ENCODE measurements around the gene FKBP1A. TPM values are rescaled to one million over a fixed set of nuclear protein-coding genes. Genes with fewer than 3 reads are reported as not detected.

Gene FKBP1A
- total RNA-seq, 5 donors from 2014 or later (not counting 1 experiment from before 2014, with no cell fraction given) = 76.7 to 90.4 (median 79.9) TPM

DNA sequence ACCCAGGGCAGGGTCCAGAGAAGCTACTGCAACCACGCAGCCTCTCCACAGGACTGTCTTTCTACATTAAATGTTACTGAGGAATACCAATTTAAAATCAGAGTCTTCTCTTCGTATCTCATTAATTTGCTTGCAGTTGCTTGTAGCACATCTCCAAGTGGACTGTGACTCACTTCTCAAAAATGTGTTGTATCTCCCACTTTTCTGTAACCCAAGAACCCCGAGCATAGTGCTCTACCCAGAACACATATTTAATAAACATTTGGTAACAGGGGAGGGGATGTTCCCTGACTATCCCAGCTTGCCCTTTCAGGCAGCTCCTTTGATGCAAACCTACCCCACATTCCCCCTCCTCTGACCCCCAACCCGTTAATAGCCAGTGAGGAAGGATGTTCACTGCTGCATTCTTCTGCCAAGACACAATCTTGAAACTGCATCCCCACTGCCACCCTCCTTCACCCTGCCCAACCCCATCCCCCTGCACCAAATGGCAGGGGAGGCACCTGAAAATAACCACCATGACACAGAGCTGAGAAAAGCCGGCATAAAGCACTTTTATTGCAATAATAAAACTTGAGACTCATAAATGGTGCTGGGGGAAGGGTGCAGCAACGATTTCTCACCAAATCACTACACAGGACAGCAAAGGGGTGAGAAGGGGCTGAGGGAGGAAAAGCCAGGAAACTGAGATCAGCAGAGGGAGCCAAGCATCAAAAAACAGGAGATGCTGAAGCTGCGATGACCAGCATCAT lies 24.2 kb downstream of the FKBP1A start:
- Histone ChIP-seq H3K27me3 (replicated peaks in 1 of 2; ENCODE audit: control insufficient read depth in 2 of 2, extremely low read depth in 1 of 2, insufficient read depth in 2 of 2, low read length in 1 of 2) (no peaks in the 10 kb centered on the region), H3K9me3 (no peaks in the 10 kb centered on the region), H3K36me3 (ENCODE audit: control insufficient read depth in 2 of 2, extremely low read depth in 1 of 2, insufficient read depth in 1 of 2, low read length in 1 of 2) (peaks cover 20 to 48% of the 10 kb centered on the region in 2 donors), H3K4me1 (ENCODE audit: control insufficient read depth in 1 of 2, extremely low read depth in 1 of 2, insufficient read depth in 2 of 2, low read length in 2 of 2) (peaks cover 8 to 9% of the 10 kb centered on the region in 2 experiments), H3K4me3 (ENCODE audit: control insufficient read depth in 1 of 2, extremely low read depth in 1 of 2, low read length in 1 of 2) (no peak overlapping the region), H3K27ac (ENCODE audit: low read length) (no peak overlapping the region)
- Mint-ChIP-seq H3K9me3 (no peaks in the 10 kb centered on the region), H3K27me3 (no peaks in the 10 kb centered on the region), H3K4me1 (peaks cover 19 to 44% (median 42%) of the 10 kb centered on the region in 3 donors), H3K36me3 (peaks cover 46% of the 10 kb centered on the region), H3K27ac (peak overlapping the region; percentile 39 to 64), H3K4me3 (no peak overlapping the region)
- no CpG with 5 or more reads among the region's 7 CpGs for WGBS (ENCODE audit: insufficient coverage)
- ATAC-seq (replicated peaks in 1 of 4) (no peak), DNase-seq (no peak)
- CTCF ChIA-PET = interaction anchor here in 1 of 2 donors (0.7 kb wide), 1 partner anchor 9 kb away, joined by 6 read pairs; no protein-coding TSS in a partner anchor
- POLR2A ChIA-PET = no interaction called here

DNA sequence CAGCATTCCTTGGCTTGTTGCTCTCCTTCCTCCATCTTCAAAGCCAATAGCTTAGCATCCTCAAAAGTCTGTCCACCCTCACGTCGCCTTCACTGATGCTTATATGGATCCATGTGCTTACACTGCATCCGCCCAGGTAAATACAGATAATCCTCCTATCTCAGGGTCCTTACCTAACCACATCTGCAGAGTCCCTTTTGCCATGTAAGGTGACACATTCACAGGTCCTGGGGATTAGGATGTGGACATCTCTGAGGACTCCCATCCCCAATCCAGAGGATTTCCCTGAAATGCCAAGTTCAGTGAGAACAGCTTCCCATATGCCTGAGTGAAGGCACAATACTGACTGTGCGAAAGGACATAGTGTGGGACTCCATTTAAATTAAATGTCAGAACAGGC lies 25.4 kb downstream of the FKBP1A start:
- ChIA-PET CTCF (no interaction called here), POLR2A (no interaction called here)
- Mint-ChIP-seq H3K27me3 (no peaks in the 10 kb centered on the region), H3K36me3 (peaks cover 50% of the 10 kb centered on the region), H3K4me1 (peaks cover 23 to 49% (median 46%) of the 10 kb centered on the region in 3 donors), H3K9me3 (no peaks in the 10 kb centered on the region), H3K4me3 (no peak overlapping the region), H3K27ac (no peak overlapping the region)
- H3K4me3 ChIP-seq (ENCODE audit: control insufficient read depth in 1 of 2, extremely low read depth in 1 of 2, low read length in 1 of 2) = no peak overlapping the region
- H3K9me3 ChIP-seq = no peaks in the 10 kb centered on the region
- H3K4me1 ChIP-seq (ENCODE audit: control insufficient read depth in 1 of 2, extremely low read depth in 1 of 2, insufficient read depth in 2 of 2, low read length in 2 of 2) = peaks cover 12 to 21% of the 10 kb centered on the region in 2 experiments
- no peaks in the 10 kb centered on the region for H3K27me3 ChIP-seq (replicated peaks in 1 of 2; ENCODE audit: control insufficient read depth in 2 of 2, extremely low read depth in 1 of 2, insufficient read depth in 2 of 2, low read length in 1 of 2)
- ATAC-seq (replicated peaks in 1 of 4) (no peak), DNase-seq (no peak)
- no peak overlapping the region for H3K27ac ChIP-seq (ENCODE audit: low read length)
- peaks cover 14 to 39% of the 10 kb centered on the region in 2 donors for H3K36me3 ChIP-seq (ENCODE audit: control insufficient read depth in 2 of 2, extremely low read depth in 1 of 2, insufficient read depth in 1 of 2, low read length in 1 of 2)
- no CpG with 5 or more reads among the region's 4 CpGs for WGBS (ENCODE audit: insufficient coverage)

DNA sequence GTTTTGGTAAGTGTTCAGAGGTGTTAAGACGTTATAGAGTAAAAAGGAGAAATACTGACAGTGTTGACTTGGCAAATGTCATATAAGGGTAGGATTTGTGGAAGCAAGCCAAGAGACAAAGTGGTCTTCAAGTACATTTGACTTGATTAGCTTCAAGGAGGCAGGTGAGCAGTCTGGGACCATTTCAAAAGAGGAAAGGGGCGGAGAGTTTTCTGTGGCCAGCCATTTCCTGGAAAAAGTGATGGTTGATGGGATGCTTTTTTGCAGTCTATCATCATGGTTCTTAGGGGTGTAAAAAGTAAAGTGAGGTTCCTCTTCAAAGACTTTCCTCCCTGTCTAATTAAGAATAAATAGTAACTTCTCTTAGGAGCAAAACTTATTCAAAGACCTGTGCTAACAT lies 28.7 kb downstream of the FKBP1A start:
- H3K4me3 Mint-ChIP-seq = peak overlapping the region in 1 of 3 donors; percentile 66

GRCh38 chr20:1363522-1363921 lies 29.3 kb downstream of the FKBP1A start:
- WGBS (ENCODE audit: insufficient coverage) = 74% methylated on average over 5 of the region's 5 CpGs
- no peak for DNase-seq
- Histone ChIP-seq H3K4me1 (ENCODE audit: control insufficient read depth in 1 of 2, extremely low read depth in 1 of 2, insufficient read depth in 2 of 2, low read length in 2 of 2) (peaks cover 18 to 24% of the 10 kb centered on the region in 2 experiments), H3K27me3 (replicated peaks in 1 of 2; ENCODE audit: control insufficient read depth in 2 of 2, extremely low read depth in 1 of 2, insufficient read depth in 2 of 2, low read length in 1 of 2) (no peaks in the 10 kb centered on the region), H3K36me3 (ENCODE audit: control insufficient read depth in 2 of 2, extremely low read depth in 1 of 2, insufficient read depth in 1 of 2, low read length in 1 of 2) (peaks cover 8 to 20% of the 10 kb centered on the region in 2 donors), H3K27ac (ENCODE audit: low read length) (peak overlapping the region; percentile 59), H3K4me3 (ENCODE audit: control insufficient read depth in 1 of 2, extremely low read depth in 1 of 2, low read length in 1 of 2) (no peak overlapping the region), H3K9me3 (no peaks in the 10 kb centered on the region)
- peak in 1 of 4 experiments; percentile 26 for ATAC-seq (replicated peaks in 1 of 4)
- peak overlapping the region; percentile 65 to 86 for H3K27ac Mint-ChIP-seq
- POLR2A ChIA-PET = no interaction called here
- no peaks in the 10 kb centered on the region for H3K27me3 Mint-ChIP-seq
- CTCF ChIA-PET = no interaction called here
- H3K4me1 Mint-ChIP-seq = peaks cover 40 to 59% (median 51%) of the 10 kb centered on the region in 3 donors
- peak overlapping the region in 1 of 3 donors; percentile 66 for H3K4me3 Mint-ChIP-seq
- H3K36me3 Mint-ChIP-seq = peaks cover 60% of the 10 kb centered on the region
- H3K9me3 Mint-ChIP-seq = no peaks in the 10 kb centered on the region

More for the DNA sequence above, 28.7 kb downstream of the FKBP1A start:
- ChIA-PET CTCF (no interaction called here), POLR2A (no interaction called here)
- peaks cover 62% of the 10 kb centered on the region for H3K36me3 Mint-ChIP-seq
- peaks cover 15 to 24% of the 10 kb centered on the region in 2 experiments for H3K4me1 ChIP-seq (ENCODE audit: control insufficient read depth in 1 of 2, extremely low read depth in 1 of 2, insufficient read depth in 2 of 2, low read length in 2 of 2)
- H3K4me3 ChIP-seq (ENCODE audit: control insufficient read depth in 1 of 2, extremely low read depth in 1 of 2, low read length in 1 of 2) = no peak overlapping the region
- no peaks in the 10 kb centered on the region for H3K9me3 ChIP-seq
- peaks cover 11 to 22% of the 10 kb centered on the region in 2 donors for H3K36me3 ChIP-seq (ENCODE audit: control insufficient read depth in 2 of 2, extremely low read depth in 1 of 2, insufficient read depth in 1 of 2, low read length in 1 of 2)
- DNase-seq (peak in 1 of 35 experiments; percentile 15), ATAC-seq (replicated peaks in 1 of 4) (peak; percentile 44 to 60 (median 52))
- peak overlapping the region; percentile 65 to 86 for H3K27ac Mint-ChIP-seq
- WGBS (ENCODE audit: insufficient coverage) = 13% methylated on average over 1 of the region's 2 CpGs
- no peaks in the 10 kb centered on the region for H3K27me3 Mint-ChIP-seq
- H3K27me3 ChIP-seq (replicated peaks in 1 of 2; ENCODE audit: control insufficient read depth in 2 of 2, extremely low read depth in 1 of 2, insufficient read depth in 2 of 2, low read length in 1 of 2) = no peaks in the 10 kb centered on the region
- H3K4me1 Mint-ChIP-seq = peaks cover 34 to 53% (median 45%) of the 10 kb centered on the region in 3 donors
- H3K9me3 Mint-ChIP-seq = no peaks in the 10 kb centered on the region
- H3K27ac ChIP-seq (ENCODE audit: low read length) = peak overlapping the region; percentile 59

- H3K36me3 Mint-ChIP-seq = peaks cover 59% of the 10 kb centered on the region
- peak overlapping the region; percentile 65 to 86 for H3K27ac Mint-ChIP-seq
- 25% methylated on average over 2 of the region's 2 CpGs for WGBS (ENCODE audit: insufficient coverage)
- H3K4me3 Mint-ChIP-seq = peak overlapping the region in 1 of 3 donors; percentile 8
- peak overlapping the region; percentile 7 for H3K27ac ChIP-seq (ENCODE audit: low read length)
- no peaks in the 10 kb centered on the region for H3K9me3 ChIP-seq
- H3K4me1 Mint-ChIP-seq = peaks cover 49 to 66% (median 61%) of the 10 kb centered on the region in 3 donors
- no peak for ATAC-seq (replicated peaks in 1 of 4)
- no peak overlapping the region for H3K4me3 ChIP-seq (ENCODE audit: control insufficient read depth in 1 of 2, extremely low read depth in 1 of 2, low read length in 1 of 2)
- H3K9me3 Mint-ChIP-seq = no peaks in the 10 kb centered on the region
- no peaks in the 10 kb centered on the region for H3K27me3 Mint-ChIP-seq
- ChIA-PET CTCF (interaction anchor here in 1 of 2 donors (1.0 kb wide), 1 partner anchor 14 kb away, joined by 3 read pairs; no protein-coding TSS in a partner anchor), POLR2A (no interaction called here)
- peaks cover 24 to 30% of the 10 kb centered on the region in 2 experiments for H3K4me1 ChIP-seq (ENCODE audit: control insufficient read depth in 1 of 2, extremely low read depth in 1 of 2, insufficient read depth in 2 of 2, low read length in 2 of 2)
- no peaks in the 10 kb centered on the region for H3K27me3 ChIP-seq (replicated peaks in 1 of 2; ENCODE audit: control insufficient read depth in 2 of 2, extremely low read depth in 1 of 2, insufficient read depth in 2 of 2, low read length in 1 of 2)
- H3K36me3 ChIP-seq (ENCODE audit: control insufficient read depth in 2 of 2, extremely low read depth in 1 of 2, insufficient read depth in 1 of 2, low read length in 1 of 2) = peaks cover 8 to 14% of the 10 kb centered on the region in 2 donors
- DNase-seq = no peak
Measured at GRCh38 chr20:1362484-1362883, 30.4 kb downstream of the FKBP1A start.

DNA sequence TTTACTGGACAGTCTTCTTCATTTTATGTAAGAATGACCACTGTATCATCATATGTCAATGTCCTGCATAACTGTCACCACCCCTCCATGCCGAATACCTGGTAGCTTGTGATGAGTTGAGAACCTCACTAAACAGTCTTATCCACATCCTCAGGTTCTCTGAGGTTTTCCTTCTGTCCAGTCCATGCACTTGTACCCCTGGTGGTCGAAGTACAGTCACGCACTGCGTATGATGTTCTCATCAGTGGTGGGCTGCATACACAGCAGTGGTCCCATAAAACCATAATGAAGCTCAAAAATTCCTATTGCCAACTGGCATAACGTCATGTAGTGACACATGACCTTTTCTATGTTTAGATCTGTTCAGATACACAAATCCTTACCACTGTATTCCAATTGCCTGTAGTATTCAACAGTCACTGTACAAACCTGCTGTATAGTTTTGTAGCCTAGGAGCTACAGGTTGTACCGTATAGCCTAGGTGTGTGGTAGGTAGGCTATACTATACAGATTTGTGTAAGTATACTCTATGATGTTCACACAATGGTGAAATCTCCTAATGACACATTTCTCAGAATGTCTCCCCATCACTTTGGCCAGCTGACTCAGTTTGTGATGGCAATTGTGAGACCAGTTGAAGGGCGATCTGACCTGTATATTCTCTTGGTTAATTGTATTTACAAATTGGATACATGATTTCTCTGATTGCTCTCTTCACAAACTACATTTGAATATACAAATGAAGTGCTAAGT lies 32.6 kb downstream of the FKBP1A start:
- no peak overlapping the region for H3K4me3 ChIP-seq (ENCODE audit: control insufficient read depth in 1 of 2, extremely low read depth in 1 of 2, low read length in 1 of 2)
- WGBS (ENCODE audit: insufficient coverage) = 100% methylated on average over 3 of the region's 7 CpGs
- Mint-ChIP-seq H3K36me3 (peaks cover 60% of the 10 kb centered on the region), H3K4me1 (peaks cover 53 to 62% (median 60%) of the 10 kb centered on the region in 3 donors), H3K9me3 (no peaks in the 10 kb centered on the region), H3K27me3 (no peaks in the 10 kb centered on the region), H3K4me3 (no peak overlapping the region), H3K27ac (no peak overlapping the region)
- no peak overlapping the region for H3K27ac ChIP-seq (ENCODE audit: low read length)
- no peaks in the 10 kb centered on the region for H3K27me3 ChIP-seq (replicated peaks in 1 of 2; ENCODE audit: control insufficient read depth in 2 of 2, extremely low read depth in 1 of 2, insufficient read depth in 2 of 2, low read length in 1 of 2)
- DNase-seq = no peak
- ATAC-seq (replicated peaks in 1 of 4) = no peak
- H3K4me1 ChIP-seq (ENCODE audit: control insufficient read depth in 1 of 2, extremely low read depth in 1 of 2, insufficient read depth in 2 of 2, low read length in 2 of 2) = peaks cover 24 to 30% of the 10 kb centered on the region in 2 experiments
- no peaks in the 10 kb centered on the region for H3K9me3 ChIP-seq
- ChIA-PET POLR2A (no interaction called here), CTCF (interaction anchor here in 1 of 2 donors (0.7 kb wide), 1 partner anchor 241 kb away, joined by 3 read pairs; no protein-coding TSS in a partner anchor)
- H3K36me3 ChIP-seq (ENCODE audit: control insufficient read depth in 2 of 2, extremely low read depth in 1 of 2, insufficient read depth in 1 of 2, low read length in 1 of 2) = peaks cover 5 to 12% of the 10 kb centered on the region in 2 donors
